GM18526 (cell line): ENCODE data around the gene SLPI.

ENCODE experiments used
- POLR2A ChIP-seq: IDR thresholded peaks from 3 replicates; pipeline ENCODE4 v1.6.1; 2011; ENCODE audit not compliant: insufficient read length; ENCODE audit errors: extremely low read depth

SLPI gene

GRCh38 chr20:45254383-45255262 is at the start of gene SLPI:
Gene SLPI (minus strand): TSS chr20:45254564. CDS start chr20:45254543, 21 bp downstream.
- no peak for TF ChIP-seq POLR2A

- no peak for TF ChIP-seq POLR2A
Observed at GRCh38 chr20:45303586-45304463, 49.5 kb upstream of the SLPI start.

- no peak for TF ChIP-seq POLR2A
Observed at GRCh38 chr20:45301824-45302271, 47.5 kb upstream of the SLPI start.

DNA sequence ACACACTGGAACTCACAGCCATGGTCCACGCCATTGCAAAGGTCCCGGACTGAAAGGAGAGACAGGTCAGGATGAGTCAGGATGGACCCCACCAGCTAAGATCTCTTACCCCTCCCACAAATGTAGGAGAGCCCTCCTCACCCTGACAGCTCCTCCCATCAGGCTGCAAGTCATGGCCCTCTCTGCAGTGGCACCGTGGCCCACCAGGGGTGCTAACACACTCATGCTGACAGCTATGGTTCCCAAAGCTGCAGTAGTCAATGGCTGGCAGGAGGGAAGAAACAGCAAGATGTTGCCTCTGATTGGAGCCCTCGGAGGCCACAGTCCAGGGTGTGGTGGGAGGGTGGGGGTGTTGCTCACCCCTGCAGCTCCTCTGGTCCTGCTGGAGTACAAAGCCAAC is 46.6 kb upstream of the SLPI start:
- no peak for TF ChIP-seq POLR2A

- TF ChIP-seq POLR2A, result no peak
Observed at GRCh38 chr20:45299786-45300185, 45.4 kb upstream of the SLPI start.

GRCh38 chr20:45297786-45298497 is 43.6 kb upstream of the SLPI start:
- no peak for TF ChIP-seq POLR2A

DNA sequence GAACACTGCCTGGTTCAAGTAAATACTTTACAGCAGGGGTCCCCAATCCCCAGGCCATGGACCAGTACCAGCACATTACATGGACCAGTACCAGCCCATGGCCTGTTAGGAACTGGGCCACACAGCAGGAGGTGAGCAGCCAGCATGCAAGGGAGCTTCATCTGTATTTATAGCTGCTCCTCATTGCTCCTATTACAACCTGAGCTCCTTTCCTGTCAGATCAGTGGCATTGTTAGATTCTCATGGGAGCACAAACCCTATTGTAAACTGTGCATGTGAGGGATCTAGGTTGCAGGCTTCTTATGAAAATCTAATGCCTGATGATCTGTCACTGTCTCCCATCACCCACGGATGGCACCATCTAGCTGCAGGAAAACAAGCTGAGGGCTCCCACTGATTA is 40.3 kb upstream of the SLPI start:
- no peak for TF ChIP-seq POLR2A

- no peak for TF ChIP-seq POLR2A
Observed at GRCh38 chr20:45294003-45294368, 39.6 kb upstream of the SLPI start.

GRCh38 chr20:45293041-45294002 is 39.0 kb upstream of the SLPI start:
- no peak for TF ChIP-seq POLR2A

DNA sequence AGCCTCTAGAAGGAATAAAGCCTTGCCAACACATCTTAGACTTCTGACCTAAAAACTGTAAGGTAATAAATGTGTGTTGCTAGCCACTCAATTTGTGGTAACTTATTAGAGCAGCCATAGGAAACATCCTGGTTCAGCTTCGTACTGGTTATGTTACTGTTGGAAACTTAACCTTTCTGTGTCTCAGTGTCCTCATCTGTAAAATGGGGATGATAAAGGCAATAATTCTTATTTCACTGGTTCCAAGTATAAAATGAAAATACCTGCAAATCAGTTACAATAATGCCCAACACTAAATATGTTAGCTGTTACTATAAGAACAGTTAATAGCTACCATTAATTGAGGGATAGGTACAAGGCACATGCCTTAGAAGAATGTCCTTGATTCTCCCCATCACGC is 38.0 kb upstream of the SLPI start:
- TF ChIP-seq POLR2A, result no peak

DNA sequence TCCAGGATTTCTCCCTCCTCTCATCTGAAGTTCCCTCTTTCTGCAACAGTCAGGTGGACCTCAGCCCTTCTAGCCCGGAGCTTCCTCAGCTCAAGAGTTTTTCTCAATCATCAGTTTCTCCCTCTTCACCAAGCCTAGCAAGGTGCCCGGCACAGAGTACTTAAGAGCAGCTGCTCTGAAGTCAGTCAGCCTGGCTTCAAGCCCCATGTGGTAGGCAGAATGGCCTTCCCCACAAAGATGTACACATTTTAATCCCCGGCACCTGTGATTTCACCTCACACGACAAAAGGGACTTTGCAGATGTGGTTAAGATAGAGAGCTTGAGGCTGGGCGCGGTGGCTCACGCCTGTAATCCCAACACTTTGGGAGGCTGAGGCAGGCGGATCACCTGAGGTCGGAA is 37.2 kb upstream of the SLPI start:
- no peak for TF ChIP-seq POLR2A

GRCh38 chr20:45290677-45291355 is 36.5 kb upstream of the SLPI start:
- TF ChIP-seq POLR2A, result no peak

DNA sequence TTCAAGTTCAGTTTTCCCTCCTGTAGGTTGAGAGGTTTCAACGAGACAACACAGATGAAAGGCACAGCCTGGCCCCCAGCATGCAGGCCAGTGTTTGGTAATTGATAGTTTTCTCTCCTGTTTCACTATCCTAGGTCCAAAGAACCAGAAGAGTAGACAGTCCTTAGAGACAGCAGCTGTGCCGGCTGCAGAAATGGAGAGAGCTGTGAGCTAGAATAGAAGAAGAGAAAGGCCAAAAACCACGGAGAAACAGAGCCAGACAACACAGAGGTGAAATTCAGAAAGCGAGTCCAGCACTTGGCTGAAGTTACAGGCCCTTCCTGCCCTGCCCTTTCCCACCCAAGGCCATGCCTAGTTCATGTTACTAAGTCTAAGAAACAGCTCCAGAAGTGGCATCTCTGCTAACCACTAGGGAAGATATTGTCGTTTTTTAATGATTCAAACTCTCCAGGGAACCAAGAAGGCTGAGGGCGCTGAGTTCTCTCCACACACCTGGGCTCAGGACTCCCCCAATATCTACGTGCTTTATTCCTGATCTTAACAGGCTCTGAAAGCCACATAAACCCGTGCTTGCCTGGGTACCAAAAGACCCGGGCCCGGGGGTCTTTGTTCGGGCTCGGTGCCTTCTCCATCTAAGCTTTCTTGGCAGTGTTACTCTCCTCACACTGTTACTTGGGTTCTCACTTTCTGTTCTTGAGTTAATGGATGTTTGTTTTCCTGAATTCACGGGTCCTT is 35.7 kb upstream of the SLPI start:
- TF ChIP-seq POLR2A, result no peak
